GM12878 (cell line): ENCODE results near the gene BRD1.

Source experiments
- CHD1 ChIP-seq: IDR thresholded peaks from 2 replicates; pipeline ENCODE4 v1.6.1; 2012; ENCODE audit warnings: low read depth, low read length, improper control_type of control experiment
- NFYB ChIP-seq: IDR thresholded peaks from 2 replicates; pipeline ENCODE4 v1.6.1; 2011; ENCODE audit warnings: low read depth, mild to moderate bottlenecking, low read length, improper control_type of control experiment, moderate library complexity; ENCODE audit not compliant: insufficient read depth
- POLR2AphosphoS5 ChIP-seq: IDR thresholded peaks from 2 replicates; pipeline ENCODE4 v1.6.1; 2011; ENCODE audit warnings: mild to moderate bottlenecking, low read length, inconsistent platforms
- SMAD1 ChIP-seq: fragments of 450-650 bp; IDR thresholded peaks from 2 replicates; pipeline ENCODE4 v1.6.1; 2018; ENCODE audit warnings: mild to moderate bottlenecking, low read depth; ENCODE audit not compliant: partially characterized antibody
- SMAD5 ChIP-seq: IDR thresholded peaks from 2 replicates; pipeline ENCODE4 v1.6.1; 2016; ENCODE audit warnings: antibody characterized with exemption, low read depth
- YY1 ChIP-seq: IDR thresholded peaks from 2 replicates; pipeline ENCODE4 v1.6.1; 2011; ENCODE audit warnings: low read depth, mild to moderate bottlenecking, low read length
- TF ChIP-seq, protein P1 (sequence below), 3 experiments: IDR thresholded peaks in 2 of 3; conservative IDR thresholded peaks in 1 of 3; 2 replicates each; pipeline ENCODE4 v1.5.1; 2011; ENCODE audit warnings: low read depth in 3 of 3, low read length in 3 of 3, mild to moderate bottlenecking in 3 of 3, control low read depth in 2 of 3, moderate library complexity in 2 of 3, inconsistent platforms in 1 of 3, mixed read lengths in 1 of 3; ENCODE audit not compliant: control insufficient read depth in 2 of 3, insufficient read depth in 1 of 3; ENCODE audit errors: extremely low read depth in 1 of 3

DNA sequence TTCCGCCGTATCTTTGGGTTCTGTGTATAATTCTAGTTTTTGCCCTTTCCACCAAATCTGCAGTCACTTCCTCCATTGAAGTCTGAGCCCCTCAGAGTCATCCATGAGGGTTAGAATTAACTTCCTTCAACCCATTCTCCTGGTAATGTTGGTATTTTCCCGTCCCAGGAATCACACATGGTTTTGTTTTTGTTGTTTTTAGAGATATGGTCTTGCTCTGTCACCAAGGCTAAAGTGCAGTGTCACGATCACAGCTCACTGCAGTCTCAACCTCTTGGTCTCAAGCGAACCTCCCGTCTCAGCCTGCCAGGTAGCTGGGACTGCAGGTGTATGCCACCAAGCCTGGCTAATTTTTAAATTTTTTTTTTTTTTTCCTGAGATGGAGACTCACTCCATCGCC is 44.7 kb upstream of the BRD1 start:
- no peak for TF ChIP-seq POLR2AphosphoS5
- no peak for TF ChIP-seq CHD1
- TF ChIP-seq, protein P1, sequence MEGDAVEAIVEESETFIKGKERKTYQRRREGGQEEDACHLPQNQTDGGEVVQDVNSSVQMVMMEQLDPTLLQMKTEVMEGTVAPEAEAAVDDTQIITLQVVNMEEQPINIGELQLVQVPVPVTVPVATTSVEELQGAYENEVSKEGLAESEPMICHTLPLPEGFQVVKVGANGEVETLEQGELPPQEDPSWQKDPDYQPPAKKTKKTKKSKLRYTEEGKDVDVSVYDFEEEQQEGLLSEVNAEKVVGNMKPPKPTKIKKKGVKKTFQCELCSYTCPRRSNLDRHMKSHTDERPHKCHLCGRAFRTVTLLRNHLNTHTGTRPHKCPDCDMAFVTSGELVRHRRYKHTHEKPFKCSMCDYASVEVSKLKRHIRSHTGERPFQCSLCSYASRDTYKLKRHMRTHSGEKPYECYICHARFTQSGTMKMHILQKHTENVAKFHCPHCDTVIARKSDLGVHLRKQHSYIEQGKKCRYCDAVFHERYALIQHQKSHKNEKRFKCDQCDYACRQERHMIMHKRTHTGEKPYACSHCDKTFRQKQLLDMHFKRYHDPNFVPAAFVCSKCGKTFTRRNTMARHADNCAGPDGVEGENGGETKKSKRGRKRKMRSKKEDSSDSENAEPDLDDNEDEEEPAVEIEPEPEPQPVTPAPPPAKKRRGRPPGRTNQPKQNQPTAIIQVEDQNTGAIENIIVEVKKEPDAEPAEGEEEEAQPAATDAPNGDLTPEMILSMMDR (IDR thresholded peaks at IDR 0.05 in 2 of 3, conservative IDR thresholded peaks at IDR 0.05 in 1 of 3; ENCODE audit: control insufficient read depth in 2 of 3, extremely low read depth in 1 of 3, insufficient read depth in 1 of 3, low read depth in 3 of 3, low read length in 3 of 3): no peak
- no peak for TF ChIP-seq SMAD1
- TF ChIP-seq YY1: no peak
- no peak for TF ChIP-seq NFYB
- TF ChIP-seq SMAD5: no peak
